ENCODE results near the gene NHSL1. TPM values are rescaled to one million over a fixed set of nuclear protein-coding genes. Genes with fewer than 3 reads are reported as not detected.

NHSL1 gene
- total and polyA plus RNA-seq, 2 of the 8 experiments (the other 6 are each of a cell fraction or from before 2014, with no cell fraction given), result 7.2 to 32.4 TPM

DNA sequence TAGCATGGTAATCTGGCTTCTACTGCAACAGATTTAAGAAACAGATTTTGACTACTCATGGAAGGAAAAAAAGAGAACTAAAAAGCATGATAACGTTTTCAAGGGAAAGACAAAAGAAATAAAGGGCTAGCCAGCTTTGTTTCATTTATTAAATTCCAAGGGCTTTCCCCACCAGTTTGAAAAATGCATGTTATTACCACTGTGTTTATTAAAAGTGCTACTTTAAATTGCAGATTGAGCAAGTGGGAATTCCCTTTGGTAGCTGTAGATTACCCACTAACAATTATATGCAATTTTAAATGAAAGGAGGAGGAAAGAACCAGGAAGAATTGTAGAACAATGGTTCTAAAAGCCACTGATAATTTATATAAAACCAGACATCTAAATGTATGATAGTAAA is 40.6 kb upstream of the NHSL1 start:
- no peak overlapping the region for H3K14ac ChIP-seq (ENCODE audit: insufficient read length)
- no peak overlapping the region for H3K4me3 ChIP-seq (ENCODE audit: extremely low read depth in 1 of 4, insufficient read depth in 2 of 4, low read depth in 3 of 4, low read length in 4 of 4)
- H2BK120ac ChIP-seq (replicated peaks; ENCODE audit: low read depth, low read length), result no peak overlapping the region
- no peaks in the 10 kb centered on the region for H3K23me2 ChIP-seq (ENCODE audit: low read depth, low read length)
- H4K5ac ChIP-seq (ENCODE audit: insufficient read length, low read depth, low read length), result no peak overlapping the region
- H3K23ac ChIP-seq (ENCODE audit: insufficient read length), result no peak overlapping the region
- H4K91ac ChIP-seq (replicated peaks; ENCODE audit: insufficient read length, low read length), result no peak overlapping the region
- no peak for DNase-seq (ENCODE audit: low read depth in 1 of 2, low spot score in 2 of 2)
- no peak overlapping the region for H2AFZ ChIP-seq (ENCODE audit: low read length)
- H4K20me1 ChIP-seq (replicated peaks in 1 of 2; ENCODE audit: control insufficient read depth in 1 of 2, insufficient read depth in 2 of 2, low read length in 2 of 2), result peaks cover 0 to 2% of the 10 kb centered on the region in 2 experiments
- no peak overlapping the region for H3K4me2 ChIP-seq (ENCODE audit: insufficient read depth in 1 of 2, low read depth in 2 of 2, low read length in 2 of 2)
- no peak overlapping the region for H3K18ac ChIP-seq (ENCODE audit: extremely low read depth, low read length)
- H3K4me1 ChIP-seq (replicated peaks in 1 of 4; ENCODE audit: control insufficient read depth in 3 of 4, insufficient read depth in 4 of 4, low read length in 3 of 4), result peaks cover 0 to 15% (median 8%) of the 10 kb centered on the region in 4 experiments; a peak in 5 of 7 replicates
- no peak overlapping the region for H3K56ac ChIP-seq (replicated peaks; ENCODE audit: insufficient read length, low read depth, low read length)
- H3K9me3 ChIP-seq (ENCODE audit: insufficient read depth in 2 of 2, low read depth in 1 of 2, low read length in 1 of 2), result no peaks in the 10 kb centered on the region
- WGBS, 2 experiments (ENCODE audit: extremely low coverage in 1 of 2, insufficient coverage in 1 of 2, insufficient read length in 1 of 2, insufficient replicate concordance in 2 of 2, low coverage in 1 of 2, low lambda C conversion rate in 2 of 2, missing lambda C conversion rate in 1 of 2), result 82% methylated on average over 1 of the region's 1 CpG; no CpG with 5 or more reads in 1 of the 2 experiments
- H4K8ac ChIP-seq (ENCODE audit: extremely low read depth, insufficient read depth, low read length), result no peak overlapping the region
- ChIA-PET POLR2A (ENCODE audit: partially characterized antibody) (no interaction called here), CTCF (ENCODE audit: partially characterized antibody) (interaction anchor here (0.7 to 1.4 kb wide), 7 partner anchors 9 to 532 kb away, joined by 3 to 4 read pairs (median 3); no protein-coding TSS in a partner anchor)
- no peak overlapping the region for H2BK15ac ChIP-seq (ENCODE audit: low read length)
- no peak overlapping the region for H2BK5ac ChIP-seq (ENCODE audit: low read depth, low read length)
- no peak overlapping the region for H2BK20ac ChIP-seq (ENCODE audit: low read length)
- peaks cover 2% of the 10 kb centered on the region; the same call in 1 of the 2 replicates for H3K79me1 ChIP-seq (ENCODE audit: low read depth, low read length)
- H3K27ac ChIP-seq (ENCODE audit: low read depth, low read length), result no peak overlapping the region
- H3K27me3 ChIP-seq (replicated peaks in 1 of 4; ENCODE audit: control insufficient read depth in 3 of 4, extremely low read depth in 1 of 4, insufficient read depth in 3 of 4, low read length in 3 of 4), result no peaks in the 10 kb centered on the region
- no peaks in the 10 kb centered on the region for H3K36me3 ChIP-seq (ENCODE audit: control insufficient read depth in 2 of 4, insufficient read depth in 4 of 4, low read length in 3 of 4)
- H2BK12ac ChIP-seq (ENCODE audit: low read depth, low read length), result no peak overlapping the region
- H3K4ac ChIP-seq (replicated peaks; ENCODE audit: insufficient read length, low read depth, low read length), result no peak overlapping the region
- no peak overlapping the region for H3K9ac ChIP-seq (replicated peaks in 1 of 4; ENCODE audit: extremely low read depth in 1 of 4, low read depth in 3 of 4, low read length in 3 of 4)
- H3K79me2 ChIP-seq (ENCODE audit: control insufficient read depth in 1 of 2, insufficient read depth in 2 of 2, low read length in 2 of 2), result peaks cover 0 to 56% of the 10 kb centered on the region in 2 experiments; a peak in 3 of 4 replicates
- TF ChIP-seq POLR2AphosphoS5 (IDR thresholded peaks at IDR 0.05; ENCODE audit: low read depth, low read length), result no peak
- TF ChIP-seq CBX8 (IDR thresholded peaks at IDR 0.05; ENCODE audit: borderline replicate concordance, low read depth, low read length), result no peak
- no peak for TF ChIP-seq SIN3A (conservative IDR thresholded peaks at IDR 0.05 in 1 of 2, IDR thresholded peaks at IDR 0.05 in 1 of 2; ENCODE audit: low read depth in 1 of 2, low read length in 2 of 2)
- no peak for FAIRE-seq
- H2AK5ac ChIP-seq (ENCODE audit: low read depth, low read length), result no peak overlapping the region
